DLD1 (cell line): ENCODE measurements around the gene ZNF837.
"Not testable (repeated sequence)": the region's sequence is repeated elsewhere in the genome, so short reads cannot be mapped to it uniquely, and the experiment has no call there.

Source experiments
- in situ Hi-C: cut with HindIII; loops from 2 replicates; pipeline ENCODE4 v1.10.0; 2017; ENCODE audit warnings: low sequenced_read_pairs

The ZNF837 gene

GRCh38 chr19:58396691-58397532 is 16.1 kb upstream of the ZNF837 start:
- in situ Hi-C loops: no loop called here

- in situ Hi-C loops: no loop called here
These were observed 15.3 kb upstream of the ZNF837 start for GRCh38 chr19:58395979-58396627.

GRCh38 chr19:58395220-58395978 is 14.6 kb upstream of the ZNF837 start, which contains the start of gene RNF225:
Gene RNF225 (plus strand): TSS chr19:58395656. CDS start chr19:58396090, 434 bp downstream.
- in situ Hi-C loops: no loop called here

- in situ Hi-C loops: no loop called here
These were observed 14.0 kb upstream of the ZNF837 start for GRCh38 chr19:58394821-58395219.

- in situ Hi-C loops: no loop called here
These were observed 12.8 kb upstream of the ZNF837 start for GRCh38 chr19:58393725-58394033.

- in situ Hi-C loops: no loop called here
These were observed 12.3 kb upstream of the ZNF837 start for GRCh38 chr19:58392945-58393724.

GRCh38 chr19:58388175-58388526 is 7.3 kb upstream of the ZNF837 start:
- in situ Hi-C loops: no loop called here

GRCh38 chr19:58387338-58388174 is 6.7 kb upstream of the ZNF837 start:
- in situ Hi-C loops: no loop called here

- in situ Hi-C loops: no loop called here
These were observed 5.9 kb upstream of the ZNF837 start, which contains the start of gene RPS5 for GRCh38 chr19:58386576-58387337. Gene RPS5 (plus strand): TSS chr19:58387269. CDS start chr19:58388138, 869 bp downstream.

- in situ Hi-C loops: no loop called here
These were observed 5.2 kb upstream of the ZNF837 start for GRCh38 chr19:58385891-58386575.

- in situ Hi-C loops: no loop called here
These were observed 4.6 kb upstream of the ZNF837 start for GRCh38 chr19:58385313-58385890.

- in situ Hi-C loops: no loop called here
These were observed 2.3 kb upstream of the ZNF837 start for GRCh38 chr19:58382997-58383603.

- in situ Hi-C loops: no loop called here
These were observed 806 bp upstream of the ZNF837 start for GRCh38 chr19:58381460-58382212.

GRCh38 chr19:58380037-58380661 is 681 bp downstream of the ZNF837 start:
- in situ Hi-C loops: no loop called here

GRCh38 chr19:58379246-58379645 is 1.6 kb downstream of the ZNF837 start:
- in situ Hi-C loops: no loop called here

- in situ Hi-C loops: not testable (repeated sequence)
These were observed 4.1 kb downstream of the ZNF837 start for GRCh38 chr19:58376724-58377123.

GRCh38 chr19:58374200-58374599 is 6.6 kb downstream of the ZNF837 start:
- in situ Hi-C loops: no loop called here
